ENCODE data around the gene AGTPBP1. TPM values are rescaled to one million over a fixed set of nuclear protein-coding genes. Genes with fewer than 3 reads are reported as not detected.

Gene AGTPBP1
- total RNA-seq, 1 experiment from 2014 or later: 54.7 TPM

DNA sequence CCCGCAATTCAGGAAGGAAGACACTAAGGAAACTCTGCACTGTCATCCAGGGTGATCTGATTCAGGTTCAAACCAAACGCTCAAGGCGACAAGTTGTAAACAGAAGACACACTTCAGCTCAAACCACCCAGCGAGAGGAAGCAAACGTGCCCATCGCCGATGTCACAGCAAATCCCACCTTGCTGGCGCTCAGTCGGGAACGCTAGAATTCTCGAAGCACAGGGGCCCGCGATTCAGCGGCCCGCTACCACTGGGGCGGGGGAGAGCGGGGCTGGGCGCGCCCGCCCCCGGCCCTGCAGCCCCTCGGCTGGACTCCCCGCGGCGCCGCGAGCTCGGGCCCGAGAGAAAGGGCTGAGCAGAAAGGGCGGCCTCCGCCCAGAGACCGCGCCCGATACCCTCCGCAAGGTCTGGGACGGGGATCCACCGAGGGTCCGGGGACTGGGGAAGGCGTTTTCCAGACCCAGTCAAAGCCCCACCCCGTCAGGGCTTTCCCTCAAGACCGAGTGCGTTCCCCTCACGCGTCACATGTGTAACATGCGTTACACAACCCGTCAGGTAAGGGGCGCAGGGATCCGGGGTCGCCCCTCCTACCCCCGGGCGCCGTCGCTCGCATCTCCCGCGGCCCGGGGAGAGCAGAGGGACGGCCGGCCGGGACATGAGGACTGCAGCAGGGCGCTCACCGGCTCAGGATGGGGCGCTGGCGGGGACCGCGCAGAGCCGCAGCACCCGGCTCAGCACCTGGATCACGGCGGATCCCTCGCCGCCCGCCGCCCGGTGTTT lies 469 bp downstream of the AGTPBP1 start (continued):
- TF ChIP-seq PRDM15 (CRISPR knock-in tag; IDR thresholded peaks at IDR 0.05) (no peak), MXD4 (CRISPR knock-in tag; IDR thresholded peaks at IDR 0.05; ENCODE audit: borderline replicate concordance) (no peak), CREM (CRISPR knock-in tag; IDR thresholded peaks at IDR 0.05) (no peak), E2F5 (CRISPR knock-in tag; IDR thresholded peaks at IDR 0.05) (no peak), ETV6 (CRISPR knock-in tag; IDR thresholded peaks at IDR 0.05) (0 out of 2 replicates have a peak, but pooled peaks have one; percentile 7), JAZF1 (CRISPR knock-in tag; IDR thresholded peaks at IDR 0.05) (no peak), USF2 (CRISPR knock-in tag; IDR thresholded peaks at IDR 0.05) (no peak), TCF7 (CRISPR knock-in tag; IDR thresholded peaks at IDR 0.05; ENCODE audit: low read depth) (no peak), IRF2 (CRISPR knock-in tag; IDR thresholded peaks at IDR 0.05; ENCODE audit: borderline replicate concordance, low read depth) (no peak), TP53 (CRISPR knock-in tag; IDR thresholded peaks at IDR 0.05) (no peak), FOXK1 (CRISPR knock-in tag; IDR thresholded peaks at IDR 0.05) (no peak), USF1 (CRISPR knock-in tag; IDR thresholded peaks at IDR 0.05) (no peak), ARID4B (CRISPR knock-in tag; IDR thresholded peaks at IDR 0.05; ENCODE audit: borderline replicate concordance) (no peak)
- TF ChIP-seq, protein P1, sequence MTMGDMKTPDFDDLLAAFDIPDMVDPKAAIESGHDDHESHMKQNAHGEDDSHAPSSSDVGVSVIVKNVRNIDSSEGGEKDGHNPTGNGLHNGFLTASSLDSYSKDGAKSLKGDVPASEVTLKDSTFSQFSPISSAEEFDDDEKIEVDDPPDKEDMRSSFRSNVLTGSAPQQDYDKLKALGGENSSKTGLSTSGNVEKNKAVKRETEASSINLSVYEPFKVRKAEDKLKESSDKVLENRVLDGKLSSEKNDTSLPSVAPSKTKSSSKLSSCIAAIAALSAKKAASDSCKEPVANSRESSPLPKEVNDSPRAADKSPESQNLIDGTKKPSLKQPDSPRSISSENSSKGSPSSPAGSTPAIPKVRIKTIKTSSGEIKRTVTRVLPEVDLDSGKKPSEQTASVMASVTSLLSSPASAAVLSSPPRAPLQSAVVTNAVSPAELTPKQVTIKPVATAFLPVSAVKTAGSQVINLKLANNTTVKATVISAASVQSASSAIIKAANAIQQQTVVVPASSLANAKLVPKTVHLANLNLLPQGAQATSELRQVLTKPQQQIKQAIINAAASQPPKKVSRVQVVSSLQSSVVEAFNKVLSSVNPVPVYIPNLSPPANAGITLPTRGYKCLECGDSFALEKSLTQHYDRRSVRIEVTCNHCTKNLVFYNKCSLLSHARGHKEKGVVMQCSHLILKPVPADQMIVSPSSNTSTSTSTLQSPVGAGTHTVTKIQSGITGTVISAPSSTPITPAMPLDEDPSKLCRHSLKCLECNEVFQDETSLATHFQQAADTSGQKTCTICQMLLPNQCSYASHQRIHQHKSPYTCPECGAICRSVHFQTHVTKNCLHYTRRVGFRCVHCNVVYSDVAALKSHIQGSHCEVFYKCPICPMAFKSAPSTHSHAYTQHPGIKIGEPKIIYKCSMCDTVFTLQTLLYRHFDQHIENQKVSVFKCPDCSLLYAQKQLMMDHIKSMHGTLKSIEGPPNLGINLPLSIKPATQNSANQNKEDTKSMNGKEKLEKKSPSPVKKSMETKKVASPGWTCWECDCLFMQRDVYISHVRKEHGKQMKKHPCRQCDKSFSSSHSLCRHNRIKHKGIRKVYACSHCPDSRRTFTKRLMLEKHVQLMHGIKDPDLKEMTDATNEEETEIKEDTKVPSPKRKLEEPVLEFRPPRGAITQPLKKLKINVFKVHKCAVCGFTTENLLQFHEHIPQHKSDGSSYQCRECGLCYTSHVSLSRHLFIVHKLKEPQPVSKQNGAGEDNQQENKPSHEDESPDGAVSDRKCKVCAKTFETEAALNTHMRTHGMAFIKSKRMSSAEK (CRISPR knock-in tag; IDR thresholded peaks at IDR 0.05; ENCODE audit: borderline replicate concordance): no peak
- TF ChIP-seq, protein P2, sequence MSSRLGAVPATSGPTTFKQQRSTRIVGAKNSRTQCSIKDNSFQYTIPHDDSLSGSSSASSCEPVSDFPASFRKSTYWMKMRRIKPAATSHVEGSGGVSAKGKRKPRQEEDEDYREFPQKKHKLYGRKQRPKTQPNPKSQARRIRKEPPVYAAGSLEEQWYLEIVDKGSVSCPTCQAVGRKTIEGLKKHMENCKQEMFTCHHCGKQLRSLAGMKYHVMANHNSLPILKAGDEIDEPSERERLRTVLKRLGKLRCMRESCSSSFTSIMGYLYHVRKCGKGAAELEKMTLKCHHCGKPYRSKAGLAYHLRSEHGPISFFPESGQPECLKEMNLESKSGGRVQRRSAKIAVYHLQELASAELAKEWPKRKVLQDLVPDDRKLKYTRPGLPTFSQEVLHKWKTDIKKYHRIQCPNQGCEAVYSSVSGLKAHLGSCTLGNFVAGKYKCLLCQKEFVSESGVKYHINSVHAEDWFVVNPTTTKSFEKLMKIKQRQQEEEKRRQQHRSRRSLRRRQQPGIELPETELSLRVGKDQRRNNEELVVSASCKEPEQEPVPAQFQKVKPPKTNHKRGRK (CRISPR knock-in tag; IDR thresholded peaks at IDR 0.05; ENCODE audit: borderline replicate concordance): no peak
- TF ChIP-seq, protein P3, sequence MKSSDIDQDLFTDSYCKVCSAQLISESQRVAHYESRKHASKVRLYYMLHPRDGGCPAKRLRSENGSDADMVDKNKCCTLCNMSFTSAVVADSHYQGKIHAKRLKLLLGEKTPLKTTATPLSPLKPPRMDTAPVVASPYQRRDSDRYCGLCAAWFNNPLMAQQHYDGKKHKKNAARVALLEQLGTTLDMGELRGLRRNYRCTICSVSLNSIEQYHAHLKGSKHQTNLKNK (CRISPR knock-in tag; IDR thresholded peaks at IDR 0.05): no peak
- TF ChIP-seq, protein P4, sequence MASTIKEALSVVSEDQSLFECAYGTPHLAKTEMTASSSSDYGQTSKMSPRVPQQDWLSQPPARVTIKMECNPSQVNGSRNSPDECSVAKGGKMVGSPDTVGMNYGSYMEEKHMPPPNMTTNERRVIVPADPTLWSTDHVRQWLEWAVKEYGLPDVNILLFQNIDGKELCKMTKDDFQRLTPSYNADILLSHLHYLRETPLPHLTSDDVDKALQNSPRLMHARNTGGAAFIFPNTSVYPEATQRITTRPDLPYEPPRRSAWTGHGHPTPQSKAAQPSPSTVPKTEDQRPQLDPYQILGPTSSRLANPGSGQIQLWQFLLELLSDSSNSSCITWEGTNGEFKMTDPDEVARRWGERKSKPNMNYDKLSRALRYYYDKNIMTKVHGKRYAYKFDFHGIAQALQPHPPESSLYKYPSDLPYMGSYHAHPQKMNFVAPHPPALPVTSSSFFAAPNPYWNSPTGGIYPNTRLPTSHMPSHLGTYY (CRISPR knock-in tag; IDR thresholded peaks at IDR 0.05): no peak
- TF ChIP-seq, protein P5, sequence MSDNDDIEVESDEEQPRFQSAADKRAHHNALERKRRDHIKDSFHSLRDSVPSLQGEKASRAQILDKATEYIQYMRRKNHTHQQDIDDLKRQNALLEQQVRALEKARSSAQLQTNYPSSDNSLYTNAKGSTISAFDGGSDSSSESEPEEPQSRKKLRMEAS (CRISPR knock-in tag; IDR thresholded peaks at IDR 0.05): peak; percentile 50; the same call in 1 of the 2 replicates
